A549 treated with RU486 at 1 μM for 4 hours (cell line): Measurements from ENCODE around the gene PITRM1. TPM values are rescaled to one million over a fixed set of nuclear protein-coding genes. Genes with fewer than 3 reads are reported as not detected.

ENCODE experiments used
- total RNA-seq: library from RNA; stranded (reverse); fragments of 200-300 nt; extraction: Qiagen RNA extraction; gene quantifications from 5 replicates; pipeline ENCODE4 v1.2.3, GENCODE V29; 2022; ENCODE audit warnings: low read depth

The PITRM1 gene
- total RNA-seq, result 80.9 to 89.6 TPM (median 84.1 TPM) in 5 replicates

GRCh38 chr10:3172446-3173170 lies at the start of gene PITRM1:
Gene PITRM1 (minus strand): TSS chr10:3172782. CDS start chr10:3172772, 10 bp downstream.

Other genes starting within 250 kb of the PITRM1 start
- gene PFKP, start 105.2 kb downstream of the PITRM1 start, total RNA-seq, result 420 to 504 TPM (median 477 TPM) in 5 replicates